HTERT RPE-1 (cell line): Measurements from ENCODE around the gene NCKAP5.

Experiments used
- in situ Hi-C: fragments of 300-500 bp; cut with MboI; formaldehyde crosslinking; loops from 4 replicates; pipeline ENCODE4 v1.14.3; 2020; ENCODE audit warnings: low sequenced_read_pairs

NCKAP5 gene

GRCh38 chr2:133123393-133123792 lies 444.9 kb downstream of the NCKAP5 start:
- in situ Hi-C loops = no loop called here

GRCh38 chr2:133122529-133122928 lies 445.7 kb downstream of the NCKAP5 start:
- in situ Hi-C loops = no loop called here

GRCh38 chr2:133120310-133120709 lies 448.0 kb downstream of the NCKAP5 start:
- in situ Hi-C loops = no loop called here

- in situ Hi-C loops = no loop called here
Measured at GRCh38 chr2:133110201-133110600, 458.1 kb downstream of the NCKAP5 start.

GRCh38 chr2:133109772-133110171 lies 458.5 kb downstream of the NCKAP5 start:
- in situ Hi-C loops = no loop called here

GRCh38 chr2:133107058-133107815 lies 461.0 kb downstream of the NCKAP5 start:
- in situ Hi-C loops = no loop called here

- in situ Hi-C loops = no loop called here
Measured at GRCh38 chr2:133104871-133105270, 463.4 kb downstream of the NCKAP5 start.

- in situ Hi-C loops = no loop called here
Measured at GRCh38 chr2:133098787-133099186, 469.5 kb downstream of the NCKAP5 start.

GRCh38 chr2:133097666-133098065 lies 470.6 kb downstream of the NCKAP5 start:
- in situ Hi-C loops = no loop called here

GRCh38 chr2:133092571-133092970 lies 475.7 kb downstream of the NCKAP5 start:
- in situ Hi-C loops = no loop called here

- in situ Hi-C loops = no loop called here
Measured at GRCh38 chr2:133090358-133090757, 477.9 kb downstream of the NCKAP5 start.

- in situ Hi-C loops = no loop called here
Measured at GRCh38 chr2:133086176-133086575, 482.1 kb downstream of the NCKAP5 start.

GRCh38 chr2:133085646-133086045 lies 482.6 kb downstream of the NCKAP5 start:
- in situ Hi-C loops = no loop called here

- in situ Hi-C loops = no loop called here
Measured at GRCh38 chr2:133082034-133082433, 486.2 kb downstream of the NCKAP5 start.

- in situ Hi-C loops = no loop called here
Measured at GRCh38 chr2:133080822-133081221, 487.4 kb downstream of the NCKAP5 start.

GRCh38 chr2:133078667-133079411 lies 489.4 kb downstream of the NCKAP5 start:
- in situ Hi-C loops = no loop called here

GRCh38 chr2:133077269-133077822 lies 490.9 kb downstream of the NCKAP5 start:
- in situ Hi-C loops = no loop called here

GRCh38 chr2:133072837-133073694 lies 495.2 kb downstream of the NCKAP5 start:
- in situ Hi-C loops = no loop called here

- in situ Hi-C loops = no loop called here
Measured at GRCh38 chr2:133063775-133064174, 504.5 kb downstream of the NCKAP5 start.

GRCh38 chr2:133062931-133063665 lies 505.2 kb downstream of the NCKAP5 start:
- in situ Hi-C loops = no loop called here
